Spinal cord (tissue), 10 donors: ENCODE results near the gene BRPF3. TPM values are rescaled to one million over a fixed set of nuclear protein-coding genes. Genes with fewer than 3 reads are reported as not detected.

Experiments used
- DNase-seq, 6 donors: peaks; one replicate each; pipeline versions ENCODE4 v3.0.0 to v3.0.0-alpha.2; 2013 to 2015; ENCODE audit warnings: low spot score in 6 of 6, low read depth in 4 of 6
- H3K27ac ChIP-seq: one replicate; pipeline ENCODE4 v1.5.1; 2013; ENCODE audit warnings: low read depth, low read length, control low read depth
- H3K27me3 ChIP-seq: one replicate; pipeline ENCODE4 v1.6.1; 2013; ENCODE audit warnings: low read length; ENCODE audit not compliant: control insufficient read depth, insufficient read depth
- H3K36me3 ChIP-seq: one replicate; pipeline ENCODE4 v1.6.1; 2013; ENCODE audit warnings: low read length; ENCODE audit not compliant: control insufficient read depth, insufficient read depth
- H3K4me1 ChIP-seq: one replicate; pipeline ENCODE4 v1.6.1; 2013; ENCODE audit warnings: low read length; ENCODE audit not compliant: control insufficient read depth, insufficient read depth
- H3K4me3 ChIP-seq: one replicate; pipeline ENCODE4 v1.5.1; 2013; ENCODE audit warnings: low read depth, low read length, control low read depth
- H3K9me3 ChIP-seq: one replicate; pipeline ENCODE4 v1.6.1; 2013; ENCODE audit warnings: low read length; ENCODE audit not compliant: control insufficient read depth, insufficient read depth
- WGBS: methylation state at CpG from one replicate; pipeline ENCODE4 v1.1.5; 2013; ENCODE audit warnings: missing lambda C conversion rate; ENCODE audit not compliant: insufficient coverage; 5-methylcytosine and 5-hydroxymethylcytosine counted together
- polyA plus RNA-seq, 2 donors: library from polyadenylated mRNA; unstranded; fragments of 120-200 nt; gene quantifications; one replicate each; pipeline ENCODE4 v1.2.1, GENCODE V29; 2013; ENCODE audit not compliant: insufficient read length in 2 of 2
- total RNA-seq, 2 donors: library from RNA; depleted of rRNA in 1 of 2; stranded (reverse); fragments of 120-200 nt in 1 of 2; fragments of >200 nt in 1 of 2; gene quantifications; one replicate each; pipeline versions ENCODE4 v1.2.3 to v1.2.4, GENCODE V29; 2013 to 2014
- donor health status: healthy.

Gene BRPF3
- total and polyA plus RNA-seq, 4 donors = 15.2 to 47.1 (median 31.4) TPM

GRCh38 chr6:36171573-36171972, 25.0 kb upstream of the BRPF3 start:
- DNase-seq = no peak
- Histone ChIP-seq H3K36me3 (no peaks in the 10 kb centered on the region), H3K27me3 (no peaks in the 10 kb centered on the region), H3K27ac (no peak overlapping the region), H3K9me3 (no peaks in the 10 kb centered on the region), H3K4me3 (no peak overlapping the region), H3K4me1 (no peaks in the 10 kb centered on the region)
- no CpG with 5 or more reads among the region's 2 CpGs for WGBS

DNA sequence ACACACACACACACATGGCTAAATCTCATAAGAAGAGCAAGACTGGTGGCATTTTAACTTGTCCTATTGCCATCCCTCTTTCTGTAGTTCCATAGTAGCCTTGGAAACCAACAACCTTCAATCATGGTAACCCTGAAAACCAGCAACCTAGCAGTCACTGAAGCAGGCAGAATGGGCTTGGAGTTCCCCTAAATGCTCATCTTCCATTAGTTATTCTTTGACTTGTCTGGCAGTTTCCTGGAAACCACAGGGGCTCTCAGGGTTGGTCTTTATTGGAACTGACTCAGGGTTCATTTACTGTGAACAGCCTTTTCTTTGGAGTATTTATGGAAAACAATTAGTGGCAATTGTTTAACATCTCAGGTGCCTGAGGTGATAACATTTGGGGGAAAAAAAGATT, 19.4 kb upstream of the BRPF3 start:
- Histone ChIP-seq H3K9me3 (no peaks in the 10 kb centered on the region), H3K27me3 (no peaks in the 10 kb centered on the region), H3K27ac (no peak overlapping the region), H3K4me3 (no peak overlapping the region), H3K36me3 (no peaks in the 10 kb centered on the region), H3K4me1 (no peaks in the 10 kb centered on the region)
- no peak for DNase-seq

GRCh38 chr6:36178544-36178943, 18.0 kb upstream of the BRPF3 start:
- Histone ChIP-seq H3K9me3 (no peaks in the 10 kb centered on the region), H3K4me1 (no peaks in the 10 kb centered on the region), H3K27me3 (no peaks in the 10 kb centered on the region), H3K36me3 (no peaks in the 10 kb centered on the region), H3K4me3 (no peak overlapping the region), H3K27ac (no peak overlapping the region)
- no peak for DNase-seq

DNA sequence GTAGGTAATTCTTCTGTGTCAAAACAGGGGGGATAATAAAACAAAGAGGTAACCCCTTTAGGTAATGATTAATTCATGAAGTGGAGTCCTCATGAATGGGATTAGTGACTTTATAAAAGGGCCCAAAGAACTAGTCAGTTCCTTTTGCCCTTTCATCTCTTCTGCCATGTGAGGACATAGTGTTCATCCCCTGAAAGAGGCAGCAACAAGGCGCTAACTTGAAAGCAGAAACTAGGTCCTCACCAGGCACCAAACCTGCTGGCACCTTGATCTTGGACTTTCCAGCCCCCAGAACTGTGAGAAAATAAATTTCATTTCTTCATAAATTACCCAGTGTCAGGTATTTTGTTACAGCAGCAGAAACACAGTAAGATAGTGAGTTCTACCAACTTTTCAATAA, 16.4 kb upstream of the BRPF3 start:
- Histone ChIP-seq H3K4me3 (no peak overlapping the region), H3K4me1 (no peaks in the 10 kb centered on the region), H3K27me3 (no peaks in the 10 kb centered on the region), H3K27ac (no peak overlapping the region), H3K9me3 (no peaks in the 10 kb centered on the region), H3K36me3 (no peaks in the 10 kb centered on the region)
- no peak for DNase-seq
- 86% methylated on average over 1 of the region's 1 CpG for whole genome bisulfite sequencing

DNA sequence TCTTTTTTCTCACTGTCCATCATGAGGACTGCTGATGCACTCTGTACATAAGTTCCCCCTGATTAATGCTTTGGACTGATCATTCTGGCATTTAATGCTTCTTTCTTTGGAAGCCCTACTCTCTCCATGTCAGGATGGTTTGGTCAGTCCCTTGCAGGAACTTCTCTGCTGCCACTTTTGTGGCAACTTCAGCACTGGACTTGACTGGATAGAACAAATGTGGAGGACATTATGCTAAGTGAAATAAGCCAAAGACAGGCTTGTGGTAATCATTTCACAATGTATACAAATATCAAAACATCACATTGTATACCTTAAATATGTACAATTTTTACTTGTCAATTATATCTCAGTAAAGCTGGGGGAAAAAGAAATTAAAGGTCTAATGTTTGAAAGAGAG, 12.2 kb upstream of the BRPF3 start:
- Histone ChIP-seq H3K9me3 (no peaks in the 10 kb centered on the region), H3K27ac (no peak overlapping the region), H3K4me3 (no peak overlapping the region), H3K4me1 (no peaks in the 10 kb centered on the region), H3K27me3 (no peaks in the 10 kb centered on the region), H3K36me3 (no peaks in the 10 kb centered on the region)
- DNase-seq = no peak

DNA sequence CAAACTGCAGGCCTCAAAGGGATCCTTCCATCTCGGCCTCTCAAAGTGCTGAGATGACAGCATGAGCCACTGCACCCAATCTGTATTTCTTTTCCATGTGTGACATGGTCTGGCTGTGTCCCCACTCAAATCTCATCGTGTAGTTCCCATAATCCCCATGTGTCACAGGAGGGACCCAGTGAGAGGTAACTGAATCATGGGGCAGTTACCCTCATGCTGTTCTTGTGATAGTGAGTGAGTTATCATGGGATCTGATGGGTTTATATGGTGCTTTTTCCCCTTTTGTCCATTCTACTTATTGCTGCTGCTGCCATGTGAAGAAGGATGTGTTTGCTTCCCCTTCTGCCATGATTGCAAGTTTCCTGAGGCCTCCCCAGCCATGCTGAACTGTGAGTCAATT, 10.3 kb upstream of the BRPF3 start:
- WGBS = 88% methylated on average over 1 of the region's 2 CpGs
- H3K4me1 ChIP-seq = no peaks in the 10 kb centered on the region
- no peaks in the 10 kb centered on the region for H3K9me3 ChIP-seq
- H3K27me3 ChIP-seq = no peaks in the 10 kb centered on the region
- no peak overlapping the region for H3K27ac ChIP-seq
- H3K4me3 ChIP-seq = no peak overlapping the region
- no peaks in the 10 kb centered on the region for H3K36me3 ChIP-seq
- DNase-seq = no peak

GRCh38 chr6:36187446-36187845, 9.1 kb upstream of the BRPF3 start:
- no CpG with 5 or more reads among the region's 2 CpGs for WGBS
- Histone ChIP-seq H3K27me3 (no peaks in the 10 kb centered on the region), H3K9me3 (no peaks in the 10 kb centered on the region), H3K36me3 (no peaks in the 10 kb centered on the region), H3K27ac (no peak overlapping the region), H3K4me3 (no peak overlapping the region), H3K4me1 (no peaks in the 10 kb centered on the region)
- no peak for DNase-seq

DNA sequence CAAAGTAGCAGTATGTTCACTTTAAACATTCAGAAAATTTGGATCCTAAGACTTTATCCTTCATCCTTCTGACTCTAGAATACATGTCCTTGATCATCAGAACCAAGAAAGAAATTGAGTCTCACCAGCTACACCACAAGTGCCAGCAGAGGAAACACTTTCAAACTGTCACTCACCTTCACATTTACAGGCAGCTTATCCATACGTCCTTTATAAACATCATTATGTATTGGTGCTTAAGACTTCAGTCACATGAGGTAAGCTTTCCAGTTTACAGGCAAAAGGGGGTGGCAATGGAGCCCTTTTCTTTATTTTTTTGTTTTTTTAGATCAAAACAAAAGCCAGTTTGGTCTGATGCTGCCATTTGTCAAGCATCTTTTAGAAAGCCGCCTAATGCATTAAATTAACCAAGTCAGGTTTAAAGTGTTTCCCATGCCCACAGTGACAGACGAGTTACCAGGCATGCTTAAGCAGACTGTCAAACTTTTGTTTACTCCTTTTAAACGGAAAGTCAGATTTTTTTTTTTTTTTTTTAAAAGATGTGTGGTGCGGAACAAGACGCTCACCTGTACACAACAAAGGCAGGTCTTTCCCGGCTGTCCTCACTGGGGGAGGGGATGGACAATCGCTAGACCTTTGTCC, 952 bp upstream of the BRPF3 start:
- no peak for DNase-seq
- Histone ChIP-seq H3K27me3 (no peaks in the 10 kb centered on the region), H3K4me3 (peak overlapping the region; percentile 50), H3K36me3 (peaks cover 9% of the 10 kb centered on the region), H3K9me3 (no peaks in the 10 kb centered on the region), H3K4me1 (peaks cover 12% of the 10 kb centered on the region), H3K27ac (peak overlapping the region; percentile 54)
- 5% methylated on average over 5 of the region's 8 CpGs for WGBS

- peaks cover 12% of the 10 kb centered on the region for H3K4me1 ChIP-seq
- 0% methylated on average over 36 of the region's 58 CpGs for WGBS
- peak overlapping the region; percentile 93 for H3K27ac ChIP-seq
- H3K27me3 ChIP-seq = no peaks in the 10 kb centered on the region
- peak; percentile 94 to 100 (median 98) for DNase-seq
- H3K36me3 ChIP-seq = peaks cover 24% of the 10 kb centered on the region
- no peaks in the 10 kb centered on the region for H3K9me3 ChIP-seq
- H3K4me3 ChIP-seq = peak overlapping the region; percentile 66
Measured at GRCh38 chr6:36196880-36197548, 470 bp downstream of the BRPF3 start.

GRCh38 chr6:36197739-36198221, 1.2 kb downstream of the BRPF3 start:
- Histone ChIP-seq H3K4me1 (peaks cover 12% of the 10 kb centered on the region), H3K27me3 (no peaks in the 10 kb centered on the region), H3K4me3 (peak overlapping the region; percentile 66), H3K36me3 (peaks cover 30% of the 10 kb centered on the region), H3K27ac (no peak overlapping the region), H3K9me3 (no peaks in the 10 kb centered on the region)
- 60% methylated on average over 10 of the region's 17 CpGs for WGBS
- DNase-seq = peak in 3 of 6 donors; percentile 9 to 89 (median 42)
